CD4-positive, alpha-beta memory T cell (primary cell): ENCODE results near the gene CDKN2AIP. TPM values are rescaled to one million over a fixed set of nuclear protein-coding genes. Genes with fewer than 3 reads are reported as not detected.
"Not testable (repeated sequence)": the region's sequence is repeated elsewhere in the genome, so short reads cannot be mapped to it uniquely, and the experiment has no call there.

Experiments used
- CTCF ChIA-PET: fragments of 350-600 bp; sonication (Branson Sonifier 250); formaldehyde crosslinking; loops from one replicate; lab custom pipeline; 2021; ENCODE audit warnings: inconsistent platforms; ENCODE audit not compliant: partially characterized antibody; lab: Charles Lee
- POLR2A ChIA-PET: fragments of 350-600 bp; sonication (Branson Sonifier 250); formaldehyde crosslinking; loops from one replicate; lab custom pipeline; 2021; ENCODE audit not compliant: partially characterized antibody; lab: Charles Lee
- DNase-seq, 5 donors: peaks; one replicate each; pipeline versions ENCODE4 v3.0.0 to v3.0.0-alpha.2; 2020 to 2022; ENCODE audit warnings: mixed read lengths in 1 of 5
- H3K27ac ChIP-seq: one replicate; pipeline ENCODE4 v1.7.0; 2013; ENCODE audit warnings: low read depth, low read length
- H3K27me3 ChIP-seq: 2 replicates; pipeline ENCODE4 v1.7.0; 2013; ENCODE audit warnings: mild to moderate bottlenecking, low read length, moderate library complexity; ENCODE audit not compliant: insufficient read depth
- H3K36me3 ChIP-seq: 2 replicates; pipeline ENCODE4 v1.7.0; 2013; ENCODE audit warnings: mild to moderate bottlenecking, low read length, moderate library complexity; ENCODE audit not compliant: insufficient read depth
- H3K4me1 ChIP-seq: 2 replicates; pipeline ENCODE4 v1.7.0; 2013; ENCODE audit warnings: mild to moderate bottlenecking, low read length, moderate library complexity; ENCODE audit not compliant: insufficient read depth
- H3K4me3 ChIP-seq, 2 donors: one replicate each; pipeline ENCODE4 v1.7.0; 2013; ENCODE audit warnings: low read length in 2 of 2, mild to moderate bottlenecking in 1 of 2
- H3K9me3 ChIP-seq, 2 donors: one replicate each; pipeline ENCODE4 v1.7.0; 2013; ENCODE audit warnings: low read length in 2 of 2, control low read depth in 1 of 2; ENCODE audit not compliant: control insufficient read depth in 1 of 2
- H3K27ac Mint-ChIP-seq, 7 donors: one replicate each; pipeline ENCODE4 v1.8.0; 2020 to 2021; ENCODE audit warnings: mixed read lengths in 7 of 7, mild to moderate bottlenecking in 6 of 7, inconsistent platforms in 3 of 7, moderate library complexity in 3 of 7
- H3K27me3 Mint-ChIP-seq, 2 donors: one replicate each; pipeline ENCODE4 v1.8.0; 2020 to 2021; ENCODE audit warnings: mixed read lengths in 2 of 2
- H3K36me3 Mint-ChIP-seq, 2 donors: one replicate each; pipeline ENCODE4 v1.8.0; 2020 to 2021; ENCODE audit warnings: mixed read lengths in 2 of 2, inconsistent platforms in 1 of 2, mild to moderate bottlenecking in 1 of 2
- H3K4me1 Mint-ChIP-seq, 4 donors: one replicate each; pipeline ENCODE4 v1.8.0; 2020 to 2021; ENCODE audit warnings: mixed read lengths in 4 of 4, mild to moderate bottlenecking in 1 of 4
- H3K4me3 Mint-ChIP-seq, 8 donors: one replicate each; pipeline ENCODE4 v1.8.0; 2020 to 2021; ENCODE audit warnings: mixed read lengths in 8 of 8, mild to moderate bottlenecking in 7 of 8, moderate library complexity in 6 of 8, inconsistent platforms in 3 of 8
- H3K9me3 Mint-ChIP-seq, 8 donors: one replicate each; pipeline ENCODE4 v1.8.0; 2020 to 2021; ENCODE audit warnings: mixed read lengths in 8 of 8, mild to moderate bottlenecking in 5 of 8, inconsistent platforms in 3 of 8, moderate library complexity in 1 of 8
- intact Hi-C: fragments of 100-400 bp; cut with micrococcal nuclease; formaldehyde crosslinking; loops from one replicate; pipeline ENCODE4 v1.15.1; 2023
- polyA plus RNA-seq, 2 donors: library from polyadenylated mRNA; unstranded; fragments of 300-500 nt; fragmentation: Illumina TruSeq; gene quantifications; one replicate each; pipeline ENCODE4 v1.2.3, GENCODE V29; 2021
- total RNA-seq, 2 experiments: library from RNA; stranded (reverse); gene quantifications; one replicate each; pipeline ENCODE4 v1.2.3, GENCODE V29; 2021

The CDKN2AIP gene
- total and polyA plus RNA-seq, 4 experiments from 2014 or later, result 18.9 to 51.1 (median 44.5) TPM

DNA sequence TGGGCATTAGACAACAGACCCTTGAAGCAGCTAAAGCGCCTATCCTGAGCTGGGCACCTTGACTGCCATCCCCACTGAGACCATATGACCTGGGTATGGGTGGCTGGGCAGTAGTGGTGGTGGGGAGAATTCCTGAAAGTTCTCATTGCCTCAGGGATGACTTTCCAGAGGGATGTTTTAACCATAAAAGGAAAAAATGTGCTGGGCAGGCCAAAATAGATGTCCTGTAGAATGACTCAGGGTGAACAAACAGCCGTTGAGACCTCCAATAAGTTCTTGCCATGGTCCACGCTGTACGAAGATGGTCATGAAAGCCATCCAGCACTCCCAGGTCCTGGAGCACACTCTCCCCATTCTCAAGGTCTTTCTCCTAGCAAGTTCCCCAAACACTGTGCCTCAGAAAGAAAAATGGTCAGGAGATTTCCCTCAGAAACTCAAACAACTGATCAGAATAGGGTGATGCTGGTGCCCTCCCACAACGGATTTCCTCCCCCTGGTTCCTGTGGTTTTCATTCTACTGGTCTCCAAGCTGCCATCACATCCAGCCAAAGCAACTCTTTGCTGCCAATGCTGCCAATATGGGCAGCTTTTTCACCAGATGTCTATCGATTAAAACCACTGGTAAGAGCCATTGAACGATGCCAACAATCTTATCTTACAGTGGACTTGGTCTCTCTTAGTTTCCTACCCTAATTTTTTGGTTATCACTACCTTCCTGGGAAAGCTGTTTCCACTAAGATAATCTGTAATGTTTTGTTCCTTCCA, 11.2 kb downstream of the CDKN2AIP start:
- no peak overlapping the region for H3K27ac ChIP-seq
- Mint-ChIP-seq H3K4me1 (peaks cover 12 to 35% (median 17%) of the 10 kb centered on the region in 4 donors), H3K9me3 (no peaks in the 10 kb centered on the region), H3K27ac (peak overlapping the region in 4 of 7 donors; percentile 12 to 64 (median 37)), H3K36me3 (peaks cover 7 to 10% of the 10 kb centered on the region in 2 donors), H3K4me3 (peak overlapping the region in 4 of 8 donors; percentile 3 to 44 (median 36)), H3K27me3 (no peaks in the 10 kb centered on the region)
- CTCF ChIA-PET, result no interaction called here
- no peaks in the 10 kb centered on the region for H3K27me3 ChIP-seq
- no peaks in the 10 kb centered on the region for H3K9me3 ChIP-seq
- intact Hi-C loops, result no loop called here
- DNase-seq, result peak in 1 of 5 donors; percentile 13
- H3K36me3 ChIP-seq, result no peaks in the 10 kb centered on the region
- H3K4me3 ChIP-seq, result no peak overlapping the region
- POLR2A ChIA-PET, result interaction anchor here (2.2 kb wide), 1 partner anchor 12 kb away, joined by 14 read pairs; the partner anchor contains the start of gene CDKN2AIP
- peaks cover 12% of the 10 kb centered on the region for H3K4me1 ChIP-seq

DNA sequence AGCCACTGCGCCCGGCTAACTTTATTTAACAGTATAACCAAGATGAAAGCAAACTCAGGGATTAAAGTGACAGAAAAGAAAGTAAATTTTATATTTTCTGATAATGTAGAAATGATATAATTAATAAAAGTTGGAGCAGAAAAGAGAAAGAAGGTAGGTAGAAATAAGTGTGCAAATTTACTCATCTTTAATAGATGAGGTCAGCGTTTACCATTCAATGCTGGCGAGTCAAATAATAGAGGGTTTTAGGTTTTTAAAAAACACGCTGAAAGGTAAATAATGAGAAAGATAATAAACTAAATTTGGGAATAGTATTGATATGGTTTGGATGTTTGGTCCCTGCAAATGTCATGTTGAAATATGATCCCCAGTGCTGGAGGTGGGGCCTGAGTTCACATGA, 13.6 kb downstream of the CDKN2AIP start:
- Mint-ChIP-seq H3K36me3 (peaks cover 0 to 7% of the 10 kb centered on the region in 2 donors), H3K9me3 (peaks cover 0 to 2% (median 0%) of the 10 kb centered on the region in 8 donors), H3K27me3 (no peaks in the 10 kb centered on the region), H3K4me1 (peaks cover 12 to 28% (median 15%) of the 10 kb centered on the region in 4 donors), H3K4me3 (no peak overlapping the region), H3K27ac (no peak overlapping the region)
- no peaks in the 10 kb centered on the region for H3K27me3 ChIP-seq
- DNase-seq, result no peak
- ChIA-PET CTCF (no interaction called here), POLR2A (no interaction called here)
- intact Hi-C loops, result no loop called here
- no peak overlapping the region for H3K27ac ChIP-seq
- no peak overlapping the region for H3K4me3 ChIP-seq
- no peaks in the 10 kb centered on the region for H3K36me3 ChIP-seq
- no peaks in the 10 kb centered on the region for H3K9me3 ChIP-seq
- peaks cover 12% of the 10 kb centered on the region for H3K4me1 ChIP-seq

- DNase-seq, intact Hi-C loops, H3K27ac ChIP-seq, H3K36me3 ChIP-seq, H3K27me3 ChIP-seq, CTCF ChIA-PET, H3K9me3 ChIP-seq, H3K36me3 Mint-ChIP-seq, H3K9me3 Mint-ChIP-seq, H3K4me1 ChIP-seq, H3K27me3 Mint-ChIP-seq, H3K4me3 ChIP-seq, H3K4me3 Mint-ChIP-seq, POLR2A ChIA-PET, H3K4me1 Mint-ChIP-seq: not testable (repeated sequence)
- peak overlapping the region in 1 of 7 donors; percentile 41 for H3K27ac Mint-ChIP-seq
These were observed 19.6 kb downstream of the CDKN2AIP start for GRCh38 chr4:183463903-183464619.

GRCh38 chr4:183465879-183466278, 21.4 kb downstream of the CDKN2AIP start:
- H3K27ac Mint-ChIP-seq, POLR2A ChIA-PET: not testable (repeated sequence)

DNA sequence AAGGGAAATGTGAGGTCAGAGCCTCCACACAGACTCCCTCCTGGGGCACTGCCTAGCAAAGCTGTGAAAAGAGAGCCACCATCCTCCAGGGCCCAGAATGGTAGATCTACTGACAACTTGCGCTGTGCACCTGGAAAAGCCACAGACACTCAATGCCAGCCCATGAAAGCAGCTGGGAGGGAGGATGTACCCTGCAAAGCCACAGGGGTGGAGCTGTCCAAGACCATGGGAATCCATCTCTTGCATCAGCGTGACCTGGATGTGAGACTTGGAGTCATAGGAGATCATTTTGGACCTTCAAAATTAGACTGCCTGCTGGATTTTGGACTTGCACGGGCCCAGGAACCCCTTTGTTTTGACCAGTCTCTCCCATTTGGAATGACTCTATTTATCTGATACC, 22.8 kb downstream of the CDKN2AIP start:
- H3K4me1 Mint-ChIP-seq, result peaks cover 0 to 2% (median 1%) of the 10 kb centered on the region in 4 donors
- POLR2A ChIA-PET, result no interaction called here
- H3K36me3 Mint-ChIP-seq, result no peaks in the 10 kb centered on the region
- intact Hi-C loops, result no loop called here
- H3K27ac ChIP-seq, result no peak overlapping the region
- CTCF ChIA-PET, result no interaction called here
- peak overlapping the region in 1 of 7 donors; percentile 59 for H3K27ac Mint-ChIP-seq
- no peak overlapping the region for H3K4me3 Mint-ChIP-seq
- peaks cover 0 to 9% (median 0%) of the 10 kb centered on the region in 8 donors for H3K9me3 Mint-ChIP-seq
- no peaks in the 10 kb centered on the region for H3K27me3 ChIP-seq
- H3K4me3 ChIP-seq, result no peak overlapping the region
- H3K36me3 ChIP-seq, result no peaks in the 10 kb centered on the region
- H3K27me3 Mint-ChIP-seq, result no peaks in the 10 kb centered on the region
- H3K9me3 ChIP-seq, result no peaks in the 10 kb centered on the region
- H3K4me1 ChIP-seq, result peaks cover under 1% of the 10 kb centered on the region
- no peak for DNase-seq

More at GRCh38 chr4:183465879-183466278, 21.4 kb downstream of the CDKN2AIP start:
- H3K4me3 Mint-ChIP-seq, H3K4me3 ChIP-seq, H3K9me3 Mint-ChIP-seq, intact Hi-C loops, CTCF ChIA-PET, H3K27ac ChIP-seq, H3K36me3 Mint-ChIP-seq, H3K4me1 Mint-ChIP-seq, DNase-seq, H3K9me3 ChIP-seq, H3K27me3 ChIP-seq, H3K4me1 ChIP-seq, H3K27me3 Mint-ChIP-seq, H3K36me3 ChIP-seq: not testable (repeated sequence)

DNA sequence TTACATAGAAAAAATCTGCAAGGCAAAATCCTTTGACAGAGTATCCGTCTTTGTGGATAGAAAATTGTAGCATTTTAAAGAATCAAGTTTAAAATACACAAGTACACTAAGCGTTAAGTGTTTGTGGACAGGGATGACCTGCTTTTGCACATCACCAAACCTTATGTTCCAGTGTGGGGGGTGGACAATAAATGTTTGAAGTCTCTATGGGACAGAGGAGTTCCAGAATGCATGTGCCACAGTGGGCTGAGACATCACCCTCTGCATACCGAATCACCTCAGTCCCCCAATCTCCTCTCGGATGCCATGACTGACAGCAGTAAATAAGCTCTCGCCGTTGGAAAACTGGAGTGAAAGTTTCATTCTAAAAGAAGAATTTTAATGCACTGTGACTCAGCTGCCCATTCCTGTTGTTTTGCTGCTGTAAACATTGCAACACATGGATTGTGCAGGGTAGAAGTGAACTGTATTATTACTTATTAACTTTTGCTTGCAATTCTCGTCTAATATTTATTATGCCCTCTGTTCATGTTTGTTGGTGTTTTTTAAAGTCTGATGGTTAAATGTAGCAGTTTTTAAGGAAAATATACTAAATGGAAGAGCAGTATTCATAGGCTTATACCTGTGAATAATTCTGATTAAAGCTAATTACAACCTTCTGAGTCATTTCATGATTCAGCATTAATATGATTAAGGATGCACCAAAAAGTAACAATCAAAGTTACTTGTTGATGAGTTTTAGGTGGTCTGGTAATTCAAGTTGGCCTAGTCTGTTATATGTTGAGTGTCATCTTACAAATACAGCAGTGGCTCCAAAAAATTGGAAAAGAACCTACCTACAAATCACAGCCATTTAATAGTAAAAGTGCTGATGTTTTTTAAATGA, 24.0 kb downstream of the CDKN2AIP start:
- no peak for DNase-seq
- Histone ChIP-seq H3K36me3 (no peaks in the 10 kb centered on the region), H3K4me1 (peaks cover 3% of the 10 kb centered on the region), H3K27me3 (no peaks in the 10 kb centered on the region), H3K9me3 (no peaks in the 10 kb centered on the region), H3K27ac (no peak overlapping the region), H3K4me3 (no peak overlapping the region)
- ChIA-PET CTCF (interaction anchor here (1.4 to 3.1 kb wide), 2 partner anchors 135 to 783 kb away, joined by 3 to 10 read pairs; no protein-coding TSS in a partner anchor), POLR2A (no interaction called here)
- H3K4me1 Mint-ChIP-seq, result peaks cover 0 to 6% (median 2%) of the 10 kb centered on the region in 4 donors
- H3K4me3 Mint-ChIP-seq, result no peak overlapping the region
- no peaks in the 10 kb centered on the region for H3K36me3 Mint-ChIP-seq
- H3K27ac Mint-ChIP-seq, result no peak overlapping the region
- intact Hi-C loops, result no loop called here
- H3K27me3 Mint-ChIP-seq, result no peaks in the 10 kb centered on the region
- H3K9me3 Mint-ChIP-seq, result peaks cover 0 to 7% (median 0%) of the 10 kb centered on the region in 8 donors
